Measurements from ENCODE around the gene BRD9.
"Not testable (repeated sequence)": the region's sequence is repeated elsewhere in the genome, so short reads cannot be mapped to it uniquely, and the experiment has no call there.

Gene BRD9

DNA sequence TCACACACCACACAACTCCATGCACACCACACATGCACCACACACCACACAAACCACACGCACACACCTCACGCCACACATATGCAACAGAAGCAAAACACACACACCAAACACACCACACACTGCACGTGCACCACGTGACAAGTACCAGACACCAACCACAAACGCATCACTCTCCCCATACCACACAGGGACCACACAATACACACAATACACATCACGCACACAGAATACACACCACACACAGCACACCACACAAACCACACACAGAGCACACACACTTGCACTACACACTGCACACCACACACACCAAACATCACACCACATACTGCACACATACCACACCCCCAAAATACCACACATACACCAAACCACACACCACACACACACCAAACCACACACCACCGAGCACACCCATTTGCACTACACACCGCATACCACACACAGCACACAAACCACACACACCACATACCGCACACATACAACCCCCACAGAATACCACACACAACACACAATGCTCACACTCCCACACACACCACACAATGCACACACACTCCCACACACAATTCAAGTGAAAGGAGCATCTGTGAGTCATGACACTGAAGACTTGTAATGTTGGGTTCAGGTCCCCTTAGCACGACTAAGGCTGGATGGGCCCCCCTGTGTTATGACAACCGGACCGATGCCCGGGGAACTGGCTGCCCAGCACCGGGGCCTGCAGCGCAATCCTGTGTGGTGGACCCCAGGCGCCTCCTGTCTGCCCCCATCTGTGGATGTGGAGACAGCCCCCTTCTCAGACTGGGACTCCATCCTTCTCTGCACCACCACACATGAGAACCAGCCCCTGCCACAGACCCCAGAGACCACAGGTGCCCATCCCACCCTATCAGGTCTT lies 35.8 kb downstream of the BRD9 start:
- DNase-seq (ENCODE audit: low spot score): no peak

DNA sequence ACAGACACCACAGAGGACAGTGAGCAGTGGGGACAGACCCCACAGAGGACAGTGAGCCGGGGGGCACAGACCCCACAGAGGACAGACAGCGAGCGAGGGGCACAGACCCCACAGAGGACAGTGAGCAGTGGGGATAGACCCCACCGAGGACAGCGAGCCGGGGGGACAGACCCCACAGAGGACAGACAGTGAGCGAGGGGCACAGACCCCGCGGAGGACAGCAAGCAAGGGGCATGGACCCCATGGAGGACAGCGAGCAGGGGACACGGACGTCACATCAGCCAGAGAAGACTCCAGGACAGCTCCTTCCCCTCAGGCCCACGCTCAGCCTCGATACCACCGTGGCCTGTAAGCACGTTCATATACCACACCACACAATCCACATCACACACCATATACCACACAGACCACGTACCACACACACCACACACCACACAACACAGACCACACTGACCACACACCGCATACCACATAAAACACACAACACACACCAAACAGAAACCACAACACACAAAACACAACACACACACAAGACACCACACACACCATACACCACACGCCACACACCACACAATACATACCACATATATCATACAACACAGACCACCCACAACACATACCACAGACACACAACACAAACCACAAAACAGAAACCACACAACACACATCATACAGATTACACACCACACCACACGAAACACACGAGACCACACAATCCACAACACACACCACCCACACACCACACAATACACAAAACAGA lies 36.6 kb downstream of the BRD9 start:
- no peak for DNase-seq (ENCODE audit: low spot score)

DNA sequence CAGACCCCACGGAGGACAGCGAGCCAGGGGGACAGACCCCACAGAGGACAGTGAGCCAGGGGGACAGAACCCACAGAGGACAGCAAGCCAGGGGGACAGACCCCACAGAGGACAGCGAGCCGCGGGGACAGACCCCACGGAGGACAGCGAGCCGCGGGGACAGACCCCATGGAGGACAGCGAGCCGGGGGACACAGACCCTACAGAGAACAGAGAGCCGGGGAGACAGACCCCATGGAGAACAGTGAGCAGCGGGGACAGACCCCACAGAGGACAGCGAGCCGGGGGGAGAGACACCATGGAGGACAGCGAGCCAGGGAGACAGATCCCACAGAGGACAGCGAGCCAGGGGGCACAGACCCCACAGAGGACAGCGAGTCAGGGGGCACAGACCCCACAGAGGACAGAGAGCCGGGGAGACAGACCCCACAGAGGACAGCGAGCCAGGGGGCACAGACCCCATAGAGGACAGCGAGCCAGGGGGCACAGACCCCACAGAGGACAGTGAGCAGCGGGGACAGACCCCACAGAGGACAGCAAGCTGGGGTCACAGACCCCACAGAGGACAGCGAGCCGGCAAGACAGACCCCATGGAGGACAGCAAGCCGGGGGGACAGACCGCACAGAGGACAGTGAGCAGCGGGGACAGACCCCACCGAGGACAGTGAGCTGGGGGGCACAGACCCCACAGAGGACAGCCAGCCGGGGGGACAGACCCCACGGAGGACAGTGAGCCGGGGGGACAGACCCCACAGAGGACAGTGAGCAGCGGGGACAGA lies 37.4 kb downstream of the BRD9 start:
- DNase-seq (ENCODE audit: low spot score): no peak

DNA sequence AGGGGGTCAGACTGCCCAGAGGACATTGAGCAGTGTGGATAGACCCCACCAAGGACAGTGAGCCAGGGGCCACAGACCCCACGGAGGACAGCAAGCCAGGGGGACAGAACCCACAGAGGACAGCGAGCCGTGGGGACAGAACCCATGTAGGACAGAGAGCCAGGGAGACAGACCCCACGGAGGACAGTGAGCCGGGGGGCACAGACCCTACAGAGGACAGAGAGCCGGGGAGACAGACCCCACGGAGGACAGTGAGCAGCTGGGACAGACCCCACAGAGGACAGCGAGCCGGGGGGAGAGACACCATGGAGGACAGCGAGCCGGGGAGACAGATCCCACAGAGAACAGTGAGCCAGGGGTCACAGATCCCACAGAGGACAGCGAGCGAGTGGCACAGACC lies 38.4 kb downstream of the BRD9 start:
- no peak for DNase-seq (ENCODE audit: low spot score)

DNA sequence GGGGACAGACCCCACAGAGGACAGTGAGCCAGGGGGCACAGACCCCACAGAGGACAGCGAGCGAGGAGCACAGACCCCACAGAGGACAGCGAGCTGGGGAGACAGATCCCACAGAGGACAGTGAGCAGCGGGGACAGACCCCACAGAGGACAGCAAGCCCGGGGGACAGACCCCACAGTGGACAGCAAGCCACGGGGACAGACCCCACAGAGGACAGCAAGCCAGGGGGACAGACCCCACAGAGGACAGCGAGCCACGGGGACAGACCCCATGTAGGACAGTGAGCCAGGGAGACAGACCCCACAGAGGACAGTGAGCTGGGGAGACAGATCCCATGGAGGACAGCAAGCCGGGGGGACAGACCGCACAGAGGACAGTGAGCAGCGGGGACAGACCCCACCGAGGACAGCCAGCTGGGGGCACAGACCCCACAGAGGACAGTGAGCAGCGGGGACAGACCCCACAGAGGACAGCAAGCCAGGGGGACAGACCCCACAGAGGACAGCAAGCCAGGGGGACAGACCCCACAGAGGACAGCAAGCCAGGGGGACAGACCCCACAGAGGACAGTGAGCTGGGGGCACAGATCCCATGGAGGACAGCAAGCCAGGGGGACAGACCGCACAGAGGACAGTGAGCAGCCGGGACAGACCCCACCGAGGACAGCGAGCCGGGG lies 39.0 kb downstream of the BRD9 start:
- not testable (repeated sequence) for DNase-seq (ENCODE audit: low spot score)

DNA sequence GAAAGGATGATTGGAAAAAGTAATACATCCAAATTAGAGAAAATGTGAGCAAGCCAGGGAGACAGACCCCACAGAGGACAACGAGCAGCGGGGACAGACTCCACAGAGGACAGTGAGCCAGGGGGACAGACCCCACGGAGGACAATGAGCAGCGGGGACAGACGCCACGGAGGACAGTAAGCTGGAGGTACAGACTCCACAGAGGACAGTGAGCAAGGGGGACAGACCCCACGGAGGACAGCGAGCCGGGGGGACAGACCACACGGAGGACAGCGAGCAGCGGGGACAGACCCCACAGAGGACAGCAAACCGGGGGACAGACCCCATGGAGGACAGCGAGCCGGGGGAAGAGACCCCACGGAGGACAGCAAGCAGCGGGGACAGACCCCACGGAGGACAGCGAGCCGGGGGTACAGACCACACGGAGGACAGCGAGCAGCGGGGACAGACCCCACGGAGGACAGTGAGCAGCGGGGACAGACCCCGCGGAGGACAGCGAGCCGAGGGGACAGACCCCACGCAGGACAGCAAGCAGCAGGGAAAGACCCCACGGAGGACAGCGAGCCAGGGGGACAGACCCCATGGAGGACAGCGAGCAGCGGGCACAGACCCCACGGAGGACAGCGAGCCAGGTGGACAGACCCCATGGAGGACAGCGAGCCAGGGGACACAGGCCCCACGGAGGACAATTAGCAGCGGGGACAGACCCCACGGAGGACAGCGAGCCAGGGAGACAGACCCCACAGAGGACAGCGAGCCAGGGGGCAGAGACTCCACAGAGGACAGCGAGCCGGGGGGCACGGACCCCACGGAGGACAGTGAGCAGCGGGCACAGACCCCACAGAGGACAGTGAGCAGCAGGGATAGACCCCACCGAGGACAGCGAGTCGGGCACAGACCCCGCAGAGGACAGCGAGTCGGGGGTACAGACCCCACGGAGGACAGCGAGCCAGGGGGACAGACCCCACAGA lies 39.9 kb downstream of the BRD9 start:
- DNase-seq (ENCODE audit: low spot score): no peak

DNA sequence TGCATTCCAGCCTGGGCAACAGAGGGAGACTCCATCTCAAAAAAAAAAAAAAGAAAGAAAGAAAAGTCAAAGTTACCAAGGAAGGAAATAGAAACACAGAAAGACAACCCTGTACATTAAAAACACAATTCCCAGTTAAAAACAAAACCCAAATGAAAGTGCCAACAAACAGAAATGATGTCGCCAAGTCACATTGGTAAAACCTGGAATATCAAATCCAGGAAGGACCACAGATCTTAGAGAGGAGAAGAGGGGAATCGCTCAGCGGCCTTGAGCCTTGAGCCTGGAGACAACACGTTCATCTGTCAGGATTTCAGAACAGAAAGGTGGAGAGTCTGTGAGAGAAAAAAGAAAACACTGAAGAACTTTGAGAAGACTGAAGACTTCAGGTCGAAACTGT lies 40.6 kb downstream of the BRD9 start:
- DNase-seq (ENCODE audit: low spot score): no peak

DNA sequence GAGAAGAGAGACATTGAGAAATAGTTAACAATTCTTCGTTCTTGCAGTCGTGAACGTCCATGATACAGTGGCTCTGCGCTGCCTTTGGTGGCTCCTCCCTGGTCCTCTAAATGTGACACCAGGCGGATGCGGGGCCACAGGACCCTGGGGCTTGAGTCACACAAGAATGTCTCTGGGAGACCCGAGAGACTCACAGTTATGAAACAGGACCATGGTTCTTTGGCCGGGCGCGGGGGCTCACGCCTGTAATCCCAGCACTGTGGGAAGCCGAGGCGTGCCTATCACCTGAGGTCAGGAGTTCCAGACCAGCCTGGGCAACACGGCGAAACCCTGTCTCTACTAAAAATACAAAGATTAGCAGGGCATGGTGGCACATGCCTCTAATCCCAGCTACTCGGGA lies 41.0 kb downstream of the BRD9 start:
- DNase-seq (ENCODE audit: low spot score): no peak

DNA sequence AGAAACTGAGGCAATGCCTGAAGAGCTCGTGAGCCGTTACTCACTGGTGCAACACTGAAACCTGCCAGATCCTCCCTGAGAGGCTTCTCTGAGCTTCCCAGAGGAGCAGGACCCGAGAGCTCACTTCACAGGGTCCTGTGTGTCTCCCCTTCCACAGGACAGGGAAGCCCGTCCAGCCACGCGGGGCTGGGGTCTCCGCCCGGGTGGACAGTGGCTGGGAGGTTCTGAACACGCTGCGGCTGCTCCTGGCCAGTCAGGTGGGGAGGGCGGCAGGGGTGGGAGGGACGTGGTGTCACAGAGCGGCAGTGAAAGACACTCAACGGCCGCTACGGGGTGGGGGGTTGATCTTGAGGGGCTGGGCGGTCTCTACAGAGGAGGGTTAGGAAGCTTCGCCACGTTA lies 41.5 kb downstream of the BRD9 start:
- no peak for DNase-seq (ENCODE audit: low spot score)

DNA sequence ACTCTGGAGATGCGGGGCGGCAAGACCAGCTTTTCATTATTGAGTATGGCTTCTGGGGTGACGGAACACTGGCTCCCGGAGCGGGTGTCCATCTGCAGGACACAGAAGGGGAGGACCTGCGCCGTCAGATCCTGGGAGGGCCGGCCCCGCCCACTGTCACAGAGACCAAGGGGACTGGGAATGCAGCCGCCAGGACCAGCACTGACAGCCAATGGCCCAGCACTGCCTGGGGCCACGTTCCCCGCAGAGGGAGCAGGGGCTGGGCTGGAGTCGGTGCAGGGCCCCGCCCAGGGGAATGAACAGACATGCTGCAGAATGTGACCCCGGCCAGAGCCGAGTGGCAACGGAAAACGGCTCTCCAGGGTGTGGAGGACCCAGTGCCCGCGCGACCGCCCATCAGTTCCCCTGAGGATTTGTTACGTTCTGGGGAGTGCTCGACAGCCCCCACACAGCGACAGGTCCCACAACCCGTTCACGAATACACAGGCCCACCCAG lies 42.0 kb downstream of the BRD9 start, which contains the start of gene ZDHHC11:
ZDHHC11 (minus strand) TSS at position 476 of the 496 bp plus-strand sequence; CDS start at position 92, 384 bp downstream.
- no peak for DNase-seq (ENCODE audit: low spot score)

DNA sequence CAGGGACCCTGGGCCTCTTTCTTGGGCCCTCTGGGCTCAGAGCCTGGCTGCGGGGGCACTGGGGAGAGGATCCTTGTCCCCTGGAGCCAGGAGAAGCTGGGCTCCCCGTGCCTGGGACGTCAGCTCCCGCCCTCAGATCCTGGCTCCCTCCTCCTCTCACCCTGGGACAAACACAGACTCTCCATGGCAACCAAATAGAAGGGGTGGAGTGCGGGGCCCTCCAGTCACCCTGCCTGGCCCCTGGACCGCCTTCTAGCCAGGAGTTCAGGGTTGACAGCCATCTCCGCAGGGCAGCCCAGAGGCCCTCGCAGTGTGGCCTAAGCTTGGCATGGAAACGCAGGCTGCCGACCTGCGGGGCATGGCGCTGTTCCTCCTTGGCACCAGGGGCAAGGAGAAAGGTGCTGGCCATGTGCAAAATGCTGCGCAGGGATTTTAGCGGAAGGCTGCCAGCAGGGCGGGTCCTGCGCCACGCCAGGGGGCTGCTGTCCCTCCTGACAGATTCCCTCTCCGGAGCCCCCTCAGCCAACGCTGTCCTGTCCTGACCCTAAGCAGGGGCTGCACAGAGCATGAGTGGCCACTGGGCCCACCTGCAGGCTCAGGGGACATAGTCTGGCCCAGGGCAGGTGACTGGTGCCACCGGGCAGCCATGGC lies 42.8 kb downstream of the BRD9 start:
- DNase-seq (ENCODE audit: low spot score): no peak

DNA sequence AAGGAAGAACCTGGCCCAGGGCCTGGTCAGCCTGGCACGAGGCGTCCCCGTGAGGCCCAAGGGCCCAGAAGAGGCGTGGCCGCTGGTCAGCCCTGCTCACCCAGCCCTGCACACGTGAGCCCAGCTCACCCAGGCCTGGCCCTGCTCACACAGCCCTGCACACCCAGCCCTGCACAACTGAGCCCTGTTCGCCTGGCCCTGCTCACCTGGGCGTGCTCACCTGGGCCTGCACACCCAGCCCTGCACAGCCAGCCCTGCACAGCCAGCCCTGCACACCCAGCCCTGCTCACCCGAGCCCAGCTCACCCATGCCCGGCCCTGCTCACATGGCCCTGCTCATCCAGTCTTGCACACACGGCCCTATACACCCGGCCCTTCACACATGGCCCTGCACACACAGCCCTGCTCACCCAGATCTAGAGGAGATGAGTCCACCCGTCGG lies 43.9 kb downstream of the BRD9 start:
- no peak for DNase-seq (ENCODE audit: low spot score)

DNA sequence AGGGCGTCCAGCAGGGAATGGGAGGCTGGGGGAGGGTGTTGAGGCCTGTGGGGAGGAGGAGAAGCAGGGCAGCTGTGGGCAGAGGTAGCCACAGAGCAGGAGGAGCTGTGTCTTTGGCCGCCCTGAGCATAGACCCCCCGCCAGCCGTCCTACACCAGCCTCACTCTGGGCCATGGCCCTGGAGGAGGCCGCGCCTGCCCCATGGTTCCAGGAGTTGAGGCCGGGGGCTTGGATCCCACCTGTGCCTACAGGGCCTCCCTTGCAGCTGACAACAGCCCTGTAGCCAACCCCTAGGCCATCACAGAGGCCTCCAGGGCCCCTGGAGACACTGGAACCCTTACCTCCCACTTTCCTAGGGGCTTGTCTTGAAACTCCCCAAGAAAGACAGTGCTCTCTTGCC lies 44.9 kb downstream of the BRD9 start:
- DNase-seq (ENCODE audit: low spot score): not testable (repeated sequence)

DNA sequence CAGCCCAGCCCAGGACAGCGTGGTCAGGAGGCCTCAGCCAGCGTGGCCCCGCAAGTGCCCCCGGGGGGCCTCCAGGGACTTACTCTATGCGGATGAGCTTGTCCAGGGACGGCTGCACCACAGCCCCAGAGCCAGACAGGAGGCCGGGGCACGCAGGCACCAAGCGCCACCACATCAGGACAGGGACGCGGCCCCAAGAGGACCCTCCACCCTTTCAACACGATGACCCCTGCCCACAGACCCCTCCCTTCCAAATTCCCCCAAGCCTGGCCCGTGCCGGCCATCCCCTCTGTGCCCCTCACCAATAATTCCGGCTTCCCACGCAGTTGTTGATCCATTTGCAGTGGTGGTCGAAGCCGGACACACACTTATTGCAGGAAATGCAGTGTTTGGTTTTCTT lies 45.4 kb downstream of the BRD9 start:
- DNase-seq (ENCODE audit: low spot score): not testable (repeated sequence)

DNA sequence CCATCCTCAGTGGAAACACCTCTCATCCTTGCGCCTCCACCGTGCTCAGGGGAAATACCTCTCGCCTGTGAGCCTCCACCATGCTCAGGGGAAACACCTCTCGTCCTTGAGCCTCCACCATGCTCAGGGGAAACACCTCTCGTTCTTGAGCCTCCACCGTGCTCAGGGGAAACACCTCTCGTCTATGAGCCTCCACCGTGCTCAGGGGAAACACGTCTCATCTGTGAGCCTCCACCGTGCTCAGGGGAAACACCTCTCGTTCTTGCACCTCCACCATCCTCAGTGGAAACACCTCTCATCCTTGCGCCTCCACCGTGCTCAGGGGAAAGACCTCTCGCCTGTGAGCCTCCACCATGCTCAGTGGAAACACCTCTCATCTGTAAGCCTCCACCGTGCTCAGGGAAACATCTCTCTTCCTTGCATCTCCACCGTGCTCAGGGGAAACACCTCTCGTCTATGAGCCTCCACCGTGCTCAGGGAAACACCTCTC lies 46.0 kb downstream of the BRD9 start:
- not testable (repeated sequence) for DNase-seq (ENCODE audit: low spot score)

DNA sequence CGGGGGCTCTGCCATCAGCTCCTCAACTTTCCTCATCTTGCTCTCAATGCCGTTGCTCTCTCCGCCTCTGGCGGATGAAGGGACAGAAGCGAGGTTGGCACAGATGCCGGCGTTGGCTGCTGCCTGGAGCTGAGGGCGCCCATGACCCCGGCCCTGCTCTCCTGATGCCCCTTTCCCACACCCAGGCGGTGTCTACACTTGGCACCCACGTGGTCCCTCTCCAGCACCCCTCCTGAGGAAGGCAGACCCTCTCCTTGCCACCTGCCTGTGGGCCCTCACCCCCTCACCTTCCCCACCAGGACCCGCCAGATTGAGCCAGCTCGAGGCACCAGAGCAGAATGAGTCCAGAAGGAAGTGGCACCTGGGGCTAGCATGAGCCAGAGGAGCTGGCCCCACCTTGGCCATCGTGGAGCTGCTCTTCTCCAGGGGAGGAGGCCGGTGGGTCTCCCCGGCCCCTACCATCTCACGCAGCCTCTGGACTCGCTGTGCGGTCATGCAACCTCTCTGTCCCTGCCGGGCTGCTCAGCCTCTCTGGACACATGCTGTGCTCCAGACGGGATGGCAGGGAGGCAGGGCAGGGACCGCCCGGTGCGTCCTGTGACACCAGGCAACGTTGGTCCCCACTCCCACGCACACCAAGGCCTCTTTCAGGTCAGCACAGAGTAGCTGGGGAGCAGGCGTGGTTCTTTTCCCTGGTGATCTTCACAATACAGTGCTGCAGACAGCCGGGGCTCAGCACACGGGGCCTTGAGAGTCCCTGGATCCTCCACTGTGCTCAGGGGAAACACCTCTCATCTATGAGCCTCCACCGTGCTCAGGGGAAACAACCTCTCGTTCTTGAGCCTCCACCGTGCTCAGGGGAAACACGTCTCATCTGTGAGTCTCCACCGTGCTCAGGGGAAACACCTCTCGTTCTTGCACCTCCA lies 46.7 kb downstream of the BRD9 start:
- not testable (repeated sequence) for DNase-seq (ENCODE audit: low spot score)

DNA sequence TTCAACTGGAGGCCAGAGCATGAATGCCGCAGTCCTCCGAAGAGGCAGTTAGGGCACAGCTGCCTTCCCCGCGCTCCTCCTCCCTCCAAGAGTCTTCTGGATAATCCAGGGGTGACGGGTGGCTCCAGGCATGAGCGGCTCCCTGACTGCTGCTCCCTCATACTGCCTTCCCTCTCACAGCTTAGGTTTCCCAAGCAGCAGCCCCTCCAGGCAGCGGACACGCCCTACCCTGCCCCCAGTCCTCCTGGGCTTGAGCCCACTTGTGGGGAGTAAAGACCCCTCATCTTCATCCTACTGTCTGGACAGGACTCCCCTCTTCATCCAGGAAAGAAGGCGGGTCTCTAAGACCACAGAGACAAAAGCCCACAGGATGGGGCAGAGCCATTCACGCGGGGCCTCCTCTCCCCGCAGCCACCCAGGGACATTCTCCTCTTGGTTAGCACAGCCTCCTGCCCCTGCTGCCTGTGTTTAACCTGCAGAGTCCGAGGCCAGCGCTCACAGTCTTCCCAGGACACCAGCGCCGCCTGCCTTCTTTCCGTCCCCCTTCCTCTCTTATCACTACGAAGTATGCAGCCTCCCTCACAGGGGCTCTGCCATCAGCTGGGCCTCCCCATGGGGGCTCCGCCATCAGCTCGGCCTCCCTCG lies 47.4 kb downstream of the BRD9 start:
- not testable (repeated sequence) for DNase-seq (ENCODE audit: low spot score)

DNA sequence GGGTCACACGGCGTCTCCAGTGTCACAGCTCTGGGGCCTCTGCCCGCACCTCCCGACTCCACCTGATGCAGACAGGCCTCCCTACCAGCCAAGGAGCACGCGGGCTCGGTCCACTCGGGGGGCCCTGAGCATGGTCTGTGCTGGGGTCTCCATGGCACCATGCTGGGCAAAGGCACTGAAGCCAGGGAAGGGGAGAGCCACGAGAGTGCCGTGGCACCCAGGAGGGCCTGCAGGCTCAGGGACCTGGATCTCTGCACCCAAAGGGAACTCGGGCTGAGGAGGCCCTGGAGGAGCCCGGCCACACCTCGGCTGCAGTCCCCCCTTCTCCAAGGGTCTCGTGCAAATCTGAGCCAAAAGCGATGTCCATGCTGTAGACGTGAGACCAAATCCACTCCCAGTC lies 48.2 kb downstream of the BRD9 start:
- DNase-seq (ENCODE audit: low spot score): not testable (repeated sequence)

Measured in RKO (cell line).